Urinary bladder (tissue), 4 donors: ENCODE data around the gene SYNE3. TPM values are rescaled to one million over a fixed set of nuclear protein-coding genes. Genes with fewer than 3 reads are reported as not detected.
A peak's percentile ranks its signal among the peaks of the same experiment; 100 is the strongest.

ENCODE experiments used
- DNase-seq: peaks from one replicate; pipeline ENCODE4 v3.0.0-alpha.2; 2015; ENCODE audit errors: extremely low spot score
- H3K27ac ChIP-seq: one replicate; pipeline ENCODE4 v1.5.1; 2013; ENCODE audit warnings: low read depth, mild to moderate bottlenecking, moderate library complexity
- H3K36me3 ChIP-seq: one replicate; pipeline ENCODE4 v1.6.1; 2013; ENCODE audit warnings: mild to moderate bottlenecking, moderate library complexity; ENCODE audit not compliant: insufficient read depth
- H3K4me1 ChIP-seq: one replicate; pipeline ENCODE4 v1.6.1; 2013; ENCODE audit warnings: mild to moderate bottlenecking, moderate library complexity; ENCODE audit not compliant: insufficient read depth
- H3K4me3 ChIP-seq: one replicate; pipeline ENCODE4 v1.5.1; 2013; ENCODE audit warnings: low read depth, low read length
- WGBS: extraction: QIAGEN DNeasy Blood & Tissue Kit; methylation state at CpG from one replicate; pipeline ENCODE4 v1.1.7; 2013; 5-methylcytosine and 5-hydroxymethylcytosine counted together
- polyA plus RNA-seq: library from polyadenylated mRNA; stranded (reverse); fragments of 200-250 nt; gene quantifications from one replicate; pipeline ENCODE4 v1.2.3, GENCODE V29; 2013
- total RNA-seq: library from RNA; depleted of rRNA; stranded (reverse); fragments of >200 nt; gene quantifications from one replicate; pipeline ENCODE4 v1.2.3, GENCODE V29; 2014
- donor health status: healthy with polysubstance abuse.
- donor health status: healthy.

The SYNE3 gene
- 14.6 TPM for total RNA-seq
- 4.5 TPM for polyA plus RNA-seq

DNA sequence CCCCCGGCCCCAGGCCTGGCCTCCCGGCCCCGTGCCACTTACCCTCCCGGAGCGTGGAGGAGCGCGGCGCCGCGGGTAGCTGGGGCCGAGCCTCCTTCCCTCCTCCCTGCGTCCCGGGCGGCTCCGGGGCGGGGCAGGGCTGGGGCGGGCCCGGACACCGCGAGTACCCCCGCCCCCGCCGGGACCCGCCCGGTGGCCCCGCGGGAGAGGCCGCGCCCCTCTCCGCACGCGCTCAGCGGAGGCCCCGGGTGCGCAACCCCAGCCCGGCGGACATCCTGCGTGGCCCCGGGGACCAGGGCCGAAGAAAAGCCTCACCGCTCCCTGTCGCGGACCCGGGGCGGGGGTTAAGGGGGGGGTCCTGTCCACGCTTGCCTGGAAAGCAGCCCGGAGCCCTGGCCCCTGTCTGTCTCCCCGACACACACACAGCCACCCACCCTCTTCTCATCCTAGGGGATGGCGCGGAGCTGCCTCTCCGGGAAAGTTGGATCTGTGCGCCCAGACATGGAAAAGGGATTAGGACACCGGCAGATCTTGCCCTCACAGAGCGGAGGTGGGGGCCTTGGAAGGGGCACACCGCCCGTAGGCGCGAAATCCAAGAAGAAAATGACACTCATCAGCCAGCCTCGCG lies at the start of gene SYNE3:
SYNE3 (minus strand) TSS at position 97 of the 628 bp plus-strand sequence. CDS start 40,829 bp downstream, outside the sequence.
- Histone ChIP-seq H3K4me1 (peaks cover 3% of the 10 kb centered on the region), H3K27ac (peak within 1 kb of the TSS; percentile 76), H3K4me3 (peak within 1 kb of the TSS; percentile 90), H3K36me3 (no peaks in the 10 kb centered on the region)
- DNase-seq: no peak
- WGBS: 4% methylated on average over 58 of the region's 60 CpGs

GRCh38 chr14:95564060-95564459 lies 47.6 kb upstream of the SYNE3 start:
- 77% methylated on average over 4 of the region's 4 CpGs for WGBS
- no peak for DNase-seq
- Histone ChIP-seq H3K36me3 (no peaks in the 10 kb centered on the region), H3K4me3 (no peak overlapping the region), H3K27ac (no peak overlapping the region), H3K4me1 (no peaks in the 10 kb centered on the region)

DNA sequence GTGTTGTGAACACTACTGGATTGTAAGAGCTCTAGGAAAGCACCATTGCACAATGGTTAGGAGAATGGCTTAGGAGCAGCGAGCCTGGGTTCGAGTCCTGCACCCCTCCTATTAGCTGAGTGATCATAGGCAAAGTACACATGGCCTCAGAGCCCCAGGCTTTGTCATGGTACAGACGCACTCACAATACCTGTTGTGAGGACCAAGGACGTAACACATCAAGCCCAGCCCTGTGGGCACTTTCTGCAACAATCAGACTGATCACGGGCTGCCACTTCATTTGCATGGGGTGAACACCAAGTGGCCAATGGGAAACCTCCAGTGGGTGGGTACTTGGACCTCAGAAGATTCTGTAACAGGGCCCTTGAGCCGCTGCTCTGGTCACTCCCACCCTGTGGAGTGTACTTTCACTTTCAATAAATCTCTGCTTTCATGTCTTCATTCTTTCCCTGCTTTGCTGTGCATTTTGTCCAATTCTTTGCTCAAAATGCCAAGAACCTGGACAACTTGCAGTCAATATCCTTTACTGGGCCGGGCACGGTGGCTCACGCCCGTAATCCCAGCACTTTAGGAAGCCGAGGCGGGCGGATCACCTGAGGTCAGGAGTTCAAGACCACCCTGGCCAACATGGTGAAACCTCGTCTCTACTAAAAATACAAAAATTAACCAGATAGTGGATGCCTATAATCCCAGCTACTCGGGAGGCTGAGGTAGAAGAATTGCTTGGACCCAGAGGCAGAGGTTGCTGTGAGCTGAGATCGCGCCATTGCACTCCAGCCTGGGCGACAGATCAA lies 46.6 kb upstream of the SYNE3 start:
- Histone ChIP-seq H3K27ac (no peak overlapping the region), H3K4me1 (no peaks in the 10 kb centered on the region), H3K4me3 (no peak overlapping the region), H3K36me3 (no peaks in the 10 kb centered on the region)
- DNase-seq: no peak
- WGBS: 65% methylated on average over 18 of the region's 18 CpGs

GRCh38 chr14:95561001-95561412 lies 44.6 kb upstream of the SYNE3 start:
- WGBS: 9% methylated on average over 14 of the region's 14 CpGs
- peak; percentile 63 for DNase-seq
- no peaks in the 10 kb centered on the region for H3K4me1 ChIP-seq
- H3K36me3 ChIP-seq: no peaks in the 10 kb centered on the region
- no peak overlapping the region for H3K27ac ChIP-seq
- H3K4me3 ChIP-seq: no peak overlapping the region

GRCh38 chr14:95559203-95559602 lies 42.8 kb upstream of the SYNE3 start:
- 41% methylated on average over 6 of the region's 6 CpGs for WGBS
- no peak overlapping the region for H3K4me3 ChIP-seq
- no peak overlapping the region for H3K27ac ChIP-seq
- no peaks in the 10 kb centered on the region for H3K36me3 ChIP-seq
- H3K4me1 ChIP-seq: no peaks in the 10 kb centered on the region
- DNase-seq: no peak

DNA sequence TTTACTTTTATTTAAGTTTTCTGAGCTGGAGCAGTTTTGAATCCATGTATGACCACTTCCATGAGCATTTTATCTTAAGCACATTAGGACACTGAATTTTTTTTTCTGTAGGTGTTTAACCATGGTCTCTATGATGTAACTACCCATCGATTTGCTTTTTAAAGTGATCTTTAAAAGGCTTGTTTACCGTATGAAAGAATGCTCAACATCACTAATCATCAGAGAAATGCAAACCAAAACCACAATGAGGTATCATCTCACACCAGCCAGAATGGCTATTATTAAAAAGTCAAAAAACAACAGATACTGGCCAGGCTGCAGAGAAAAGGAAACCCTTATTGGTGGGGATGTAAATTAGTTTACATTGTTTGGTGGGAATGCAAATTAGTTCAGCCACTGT lies 41.4 kb upstream of the SYNE3 start:
- no peak for DNase-seq
- no peak overlapping the region for H3K27ac ChIP-seq
- H3K4me1 ChIP-seq: no peaks in the 10 kb centered on the region
- no peaks in the 10 kb centered on the region for H3K36me3 ChIP-seq
- 70% methylated on average over 2 of the region's 2 CpGs for WGBS
- no peak overlapping the region for H3K4me3 ChIP-seq

- Histone ChIP-seq H3K36me3 (no peaks in the 10 kb centered on the region), H3K4me1 (no peaks in the 10 kb centered on the region), H3K27ac (no peak overlapping the region), H3K4me3 (no peak overlapping the region)
- WGBS: 87% methylated on average over 11 of the region's 11 CpGs
- no peak for DNase-seq
Measured at GRCh38 chr14:95557291-95557690, 40.8 kb upstream of the SYNE3 start.

- no peak overlapping the region for H3K4me3 ChIP-seq
- no peak overlapping the region for H3K27ac ChIP-seq
- H3K36me3 ChIP-seq: no peaks in the 10 kb centered on the region
- WGBS: 94% methylated on average over 10 of the region's 10 CpGs
- no peaks in the 10 kb centered on the region for H3K4me1 ChIP-seq
- DNase-seq: no peak
Measured at GRCh38 chr14:95555053-95555452, 38.6 kb upstream of the SYNE3 start.

GRCh38 chr14:95553141-95553540 lies 36.7 kb upstream of the SYNE3 start:
- H3K27ac ChIP-seq: no peak overlapping the region
- DNase-seq: no peak
- H3K4me3 ChIP-seq: no peak overlapping the region
- H3K4me1 ChIP-seq: no peaks in the 10 kb centered on the region
- 89% methylated on average over 7 of the region's 7 CpGs for WGBS
- no peaks in the 10 kb centered on the region for H3K36me3 ChIP-seq

GRCh38 chr14:95551435-95551834 lies 35.0 kb upstream of the SYNE3 start:
- H3K36me3 ChIP-seq: no peaks in the 10 kb centered on the region
- WGBS: 98% methylated on average over 1 of the region's 1 CpG
- no peak for DNase-seq
- H3K27ac ChIP-seq: no peak overlapping the region
- no peak overlapping the region for H3K4me3 ChIP-seq
- H3K4me1 ChIP-seq: no peaks in the 10 kb centered on the region

DNA sequence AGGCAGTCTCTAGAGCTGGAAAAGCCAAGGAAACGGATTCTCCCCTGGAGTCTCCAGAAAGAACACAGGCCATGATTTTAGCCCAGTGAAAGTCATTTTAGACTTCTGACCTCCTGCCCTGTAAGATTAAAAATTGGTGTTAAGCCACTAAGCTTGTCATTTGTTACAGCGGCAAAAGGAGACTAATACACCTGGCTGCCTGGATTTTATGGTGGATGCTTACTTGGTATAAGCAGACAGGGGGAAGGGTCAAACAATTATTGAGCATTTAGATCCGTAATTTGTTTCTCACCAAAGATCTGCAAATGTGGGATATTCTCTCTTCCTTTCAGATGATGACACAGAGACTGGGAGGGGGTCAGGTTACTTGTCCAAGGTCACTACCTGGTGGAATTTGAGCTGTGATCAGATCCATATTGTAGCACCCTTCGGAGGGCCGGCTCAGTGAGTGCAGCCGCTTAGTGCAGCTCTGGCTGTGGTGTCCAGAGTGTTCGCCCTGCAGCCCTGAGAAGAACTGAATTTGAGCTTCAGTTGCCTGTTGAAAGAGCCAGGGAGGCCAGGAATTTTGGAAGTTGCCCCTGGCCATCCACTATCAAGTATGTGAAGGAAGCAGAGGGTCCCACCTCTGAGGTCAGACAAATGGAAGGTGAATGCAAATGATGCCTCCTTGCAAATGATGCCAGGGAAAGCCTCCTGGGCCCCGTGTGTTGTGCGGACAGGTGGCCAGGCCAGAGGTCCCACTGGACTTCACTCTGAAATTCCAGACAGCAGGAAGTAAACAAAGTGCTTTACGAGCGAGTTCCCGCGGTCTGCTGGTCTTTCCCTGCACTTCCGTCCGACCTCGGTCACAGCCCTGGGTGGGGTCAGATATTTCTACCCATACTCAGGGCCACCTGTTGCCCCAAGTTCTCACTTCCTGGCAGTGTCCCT lies 33.5 kb upstream of the SYNE3 start:
- no peak for DNase-seq
- WGBS: 65% methylated on average over 16 of the region's 16 CpGs

DNA sequence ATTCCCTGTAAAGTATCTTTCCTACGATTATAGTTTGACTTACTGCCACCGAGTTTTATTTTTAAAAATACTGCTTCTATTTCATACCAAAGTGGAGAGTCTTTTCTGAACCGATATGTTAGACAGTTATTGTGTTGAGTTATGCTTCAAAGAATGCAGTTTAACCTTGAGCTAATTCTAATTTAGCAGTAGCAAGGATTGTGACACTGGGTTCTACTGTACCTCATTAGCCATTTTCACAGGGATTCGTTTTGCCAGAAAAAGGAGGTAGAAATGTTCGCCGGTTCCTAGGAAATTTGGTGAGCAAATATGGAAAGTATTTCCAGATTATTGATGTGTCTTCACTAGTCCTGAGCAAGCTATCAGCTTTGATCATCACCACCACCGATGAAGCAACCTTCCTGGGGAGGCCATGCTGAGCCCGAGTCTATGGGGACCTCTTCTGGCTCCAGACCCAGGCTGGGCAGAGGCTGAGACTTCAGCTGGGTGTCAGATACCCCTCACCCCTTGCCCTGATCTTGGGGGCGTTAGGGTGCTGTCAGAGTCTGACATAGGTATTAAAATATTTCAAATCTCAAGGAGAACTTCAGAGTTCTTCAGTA lies 32.0 kb upstream of the SYNE3 start:
- DNase-seq: no peak
- Histone ChIP-seq H3K27ac (no peak overlapping the region), H3K4me3 (no peak overlapping the region), H3K4me1 (no peaks in the 10 kb centered on the region), H3K36me3 (no peaks in the 10 kb centered on the region)
- WGBS: 83% methylated on average over 9 of the region's 9 CpGs

More for the DNA sequence above, 33.5 kb upstream of the SYNE3 start:
- no peaks in the 10 kb centered on the region for H3K36me3 ChIP-seq
- H3K27ac ChIP-seq: no peak overlapping the region
- no peak overlapping the region for H3K4me3 ChIP-seq
- no peaks in the 10 kb centered on the region for H3K4me1 ChIP-seq

GRCh38 chr14:95547626-95548327 lies 31.3 kb upstream of the SYNE3 start:
- 76% methylated on average over 14 of the region's 14 CpGs for WGBS
- no peak for DNase-seq
- no peaks in the 10 kb centered on the region for H3K36me3 ChIP-seq
- no peak overlapping the region for H3K27ac ChIP-seq
- H3K4me1 ChIP-seq: no peaks in the 10 kb centered on the region
- H3K4me3 ChIP-seq: no peak overlapping the region
